ENCODE measurements around the gene WIPI1.
A peak's percentile ranks its signal among the peaks of the same experiment; 100 is the strongest.
"Not testable (repeated sequence)": the region's sequence is repeated elsewhere in the genome, so short reads cannot be mapped to it uniquely, and the experiment has no call there.

WIPI1 gene

DNA sequence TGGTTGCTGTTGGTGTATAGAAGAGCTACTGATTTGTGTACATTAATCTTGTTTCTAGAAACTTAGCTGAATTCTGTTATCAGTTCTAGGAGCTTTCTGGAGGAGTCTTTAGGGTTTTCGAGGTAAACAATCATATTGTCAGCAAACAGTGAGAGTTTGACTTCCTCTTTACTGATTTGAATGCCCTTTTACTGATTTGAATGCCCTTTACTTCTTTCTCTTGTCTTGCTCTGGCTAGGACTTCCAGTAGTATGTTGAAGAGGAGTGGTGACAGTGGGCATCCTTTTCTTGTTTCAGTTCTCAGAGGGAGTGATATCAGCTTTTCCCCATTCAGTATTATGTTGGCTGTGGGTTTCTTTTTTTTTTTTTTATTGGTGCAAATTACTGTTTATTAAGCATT lies 49.6 kb downstream of the WIPI1 start:
- not testable (repeated sequence) for DNase-seq

DNA sequence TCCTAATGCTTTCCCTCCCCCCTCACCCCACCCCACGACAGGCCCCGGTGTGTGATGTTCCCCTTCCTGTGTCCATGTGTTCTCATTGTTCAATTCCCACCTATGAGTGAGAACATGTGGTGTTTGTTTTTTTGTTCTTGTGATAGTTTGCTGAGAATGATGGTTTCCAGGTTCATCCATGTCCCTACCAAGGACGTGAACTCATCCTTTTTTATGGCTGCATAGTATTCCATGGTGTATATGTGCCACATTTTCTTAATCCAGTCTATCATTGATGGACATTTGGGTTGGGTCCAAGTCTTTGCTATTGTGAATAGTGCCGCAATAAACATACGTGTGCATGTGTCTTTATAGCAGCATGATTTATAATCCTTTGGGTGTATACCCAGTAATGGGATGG lies 53.5 kb downstream of the WIPI1 start:
- DNase-seq: not testable (repeated sequence)

DNA sequence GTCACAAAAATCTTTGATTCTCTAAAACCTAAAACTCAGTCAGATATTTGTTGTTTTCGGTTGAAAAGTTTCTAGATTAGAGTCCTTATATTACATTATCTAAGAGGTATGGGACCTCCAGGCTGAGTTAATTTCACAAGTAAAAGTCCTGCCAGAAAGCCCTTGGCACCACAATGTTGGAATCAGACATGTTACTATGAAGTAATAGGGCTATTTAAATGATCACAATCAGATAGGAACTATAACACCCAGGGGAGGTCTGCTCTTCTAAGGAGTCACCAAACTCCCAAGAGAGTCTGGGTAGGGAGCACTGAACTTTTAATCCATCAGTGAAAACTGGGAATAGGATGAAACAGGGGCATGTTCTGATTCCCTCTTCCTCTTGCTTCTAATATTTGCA lies 54.2 kb downstream of the WIPI1 start:
- no peak for DNase-seq

DNA sequence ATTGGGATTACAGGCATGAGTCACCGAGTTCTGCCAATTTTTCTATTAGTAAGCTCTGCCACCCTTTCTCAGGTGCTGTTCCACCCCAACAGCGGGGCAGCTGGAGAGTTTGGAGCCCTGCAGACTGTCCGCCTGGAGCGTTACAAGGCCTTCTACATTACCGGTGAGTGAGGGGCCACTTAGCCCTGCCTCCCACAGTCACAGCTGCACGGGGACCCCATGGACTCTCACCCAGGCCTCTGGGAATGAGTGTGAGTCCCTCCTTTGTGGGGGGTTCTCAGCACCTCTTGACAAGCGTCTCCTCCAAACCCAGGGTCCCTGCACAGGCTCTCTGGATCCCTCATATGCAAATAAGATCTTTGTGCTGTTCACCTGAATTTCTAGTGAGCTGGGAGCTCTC lies 56.0 kb downstream of the WIPI1 start:
- no peak for DNase-seq

DNA sequence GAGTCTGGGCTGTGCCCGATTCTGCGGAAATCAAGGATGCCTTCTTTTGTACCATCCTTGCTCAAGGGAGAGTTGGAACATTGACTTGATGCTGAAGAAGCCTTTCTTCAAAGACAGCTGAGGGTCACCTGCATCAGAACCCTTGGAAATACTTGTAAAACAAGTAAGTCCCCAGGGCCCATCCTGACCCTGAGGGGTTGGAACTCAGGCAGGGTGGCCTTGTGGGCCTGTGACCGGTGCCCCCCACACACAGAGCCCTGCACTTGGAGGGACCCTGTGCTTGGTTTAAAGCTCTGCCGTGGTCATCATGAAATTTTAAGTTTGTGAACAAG lies 56.9 kb downstream of the WIPI1 start:
- DNase-seq: no peak

DNA sequence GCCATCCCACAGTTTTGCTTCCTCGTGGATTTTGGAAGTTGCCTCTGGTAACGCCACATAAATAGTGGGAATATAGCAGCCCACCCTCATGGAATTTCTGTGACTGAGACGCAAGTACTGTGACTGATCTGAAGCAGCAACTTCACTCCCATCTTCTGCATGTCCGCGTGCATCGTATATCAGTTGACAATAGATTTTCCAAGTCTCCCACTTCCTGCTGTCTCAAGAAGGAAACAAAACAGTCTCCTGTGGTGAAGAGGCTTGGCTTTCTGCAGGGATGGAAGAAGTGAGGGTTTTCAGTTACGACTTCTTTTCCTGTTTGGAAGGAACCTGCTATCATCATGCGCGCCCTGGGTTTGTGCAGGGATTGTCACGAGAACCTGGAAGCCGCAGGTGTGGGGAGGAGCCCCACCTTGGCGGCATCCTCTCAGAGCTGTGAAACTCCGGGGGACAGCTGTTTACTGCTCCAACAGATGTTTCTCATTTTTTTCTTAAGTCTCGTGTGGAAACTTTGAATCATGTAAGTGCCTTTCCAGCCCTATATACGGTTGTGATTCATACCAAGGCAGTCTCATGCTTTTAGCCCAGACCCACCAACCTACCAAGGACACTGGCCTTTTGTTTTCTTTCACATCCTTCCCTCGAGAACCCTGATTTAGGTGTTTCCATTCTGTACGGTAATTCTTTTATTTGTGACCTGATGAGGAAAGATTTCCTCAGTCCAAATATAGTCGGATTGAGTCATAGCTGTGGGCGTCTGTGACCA lies 57.5 kb downstream of the WIPI1 start:
- peak; percentile 73 for DNase-seq

DNA sequence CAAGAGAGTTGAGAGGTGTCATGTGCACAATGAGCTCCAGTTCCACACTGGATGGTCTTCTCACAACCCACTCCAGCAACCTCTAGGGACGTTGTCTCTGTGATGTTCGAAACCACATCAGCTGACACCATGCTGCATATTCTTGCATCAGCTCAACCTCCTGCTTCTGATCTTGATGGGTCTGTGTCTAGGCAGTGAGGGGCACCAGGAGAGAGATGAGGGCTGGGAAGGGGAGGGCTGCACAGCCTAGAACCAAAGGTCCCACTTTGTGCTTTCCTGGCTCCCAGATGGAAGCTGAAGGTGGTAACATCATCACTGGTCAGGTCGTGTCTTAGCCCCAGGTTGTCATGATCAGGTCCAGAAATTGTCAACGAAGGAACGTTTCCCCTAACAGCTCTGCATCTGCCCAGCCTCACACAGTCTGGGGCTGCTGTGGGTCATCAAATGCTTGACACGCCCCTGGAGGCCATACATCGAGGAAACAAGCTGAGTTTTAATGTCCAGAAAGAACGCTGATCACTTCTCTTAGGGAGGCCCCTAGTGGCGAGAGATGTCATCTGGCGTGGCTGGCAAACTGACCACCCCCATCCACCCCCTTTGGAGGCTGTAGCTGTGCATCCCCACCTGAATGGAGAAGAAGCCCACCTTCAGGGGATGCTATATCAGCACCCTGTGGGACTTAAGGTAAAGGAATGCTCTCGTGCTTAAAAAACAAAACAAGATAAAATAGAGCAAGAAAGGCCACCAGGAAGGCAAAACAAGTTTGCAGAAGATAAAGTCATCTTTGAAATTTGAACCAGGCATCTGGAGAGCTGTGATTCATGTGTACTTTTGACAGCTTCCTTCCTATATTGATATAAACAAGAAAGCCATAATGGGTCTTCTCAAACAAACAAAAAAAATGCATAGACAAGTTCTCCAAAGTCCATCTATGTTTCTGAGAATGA lies 58.3 kb downstream of the WIPI1 start:
- peak; percentile 37 for DNase-seq

DNA sequence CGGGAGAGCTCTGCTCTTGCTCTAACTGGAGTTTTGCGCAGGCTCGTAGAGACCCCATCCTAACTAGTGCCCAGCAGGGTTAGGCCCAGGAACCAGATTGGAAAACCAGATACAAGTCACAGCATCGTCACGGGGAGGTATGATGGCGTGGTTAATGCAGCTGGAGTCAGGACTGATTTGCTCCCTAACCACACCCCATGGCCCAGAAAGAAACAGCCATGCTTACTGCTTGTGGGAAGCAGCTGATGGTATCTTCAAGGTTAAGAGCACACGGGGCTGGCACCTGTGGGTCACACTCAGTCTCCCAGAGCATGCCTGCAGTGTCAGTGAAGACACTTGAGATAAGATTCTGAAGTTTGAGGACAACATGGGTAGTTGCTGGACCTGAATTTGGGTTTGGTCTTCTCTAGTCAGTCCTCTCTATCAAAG lies 60.2 kb downstream of the WIPI1 start:
- DNase-seq: no peak

DNA sequence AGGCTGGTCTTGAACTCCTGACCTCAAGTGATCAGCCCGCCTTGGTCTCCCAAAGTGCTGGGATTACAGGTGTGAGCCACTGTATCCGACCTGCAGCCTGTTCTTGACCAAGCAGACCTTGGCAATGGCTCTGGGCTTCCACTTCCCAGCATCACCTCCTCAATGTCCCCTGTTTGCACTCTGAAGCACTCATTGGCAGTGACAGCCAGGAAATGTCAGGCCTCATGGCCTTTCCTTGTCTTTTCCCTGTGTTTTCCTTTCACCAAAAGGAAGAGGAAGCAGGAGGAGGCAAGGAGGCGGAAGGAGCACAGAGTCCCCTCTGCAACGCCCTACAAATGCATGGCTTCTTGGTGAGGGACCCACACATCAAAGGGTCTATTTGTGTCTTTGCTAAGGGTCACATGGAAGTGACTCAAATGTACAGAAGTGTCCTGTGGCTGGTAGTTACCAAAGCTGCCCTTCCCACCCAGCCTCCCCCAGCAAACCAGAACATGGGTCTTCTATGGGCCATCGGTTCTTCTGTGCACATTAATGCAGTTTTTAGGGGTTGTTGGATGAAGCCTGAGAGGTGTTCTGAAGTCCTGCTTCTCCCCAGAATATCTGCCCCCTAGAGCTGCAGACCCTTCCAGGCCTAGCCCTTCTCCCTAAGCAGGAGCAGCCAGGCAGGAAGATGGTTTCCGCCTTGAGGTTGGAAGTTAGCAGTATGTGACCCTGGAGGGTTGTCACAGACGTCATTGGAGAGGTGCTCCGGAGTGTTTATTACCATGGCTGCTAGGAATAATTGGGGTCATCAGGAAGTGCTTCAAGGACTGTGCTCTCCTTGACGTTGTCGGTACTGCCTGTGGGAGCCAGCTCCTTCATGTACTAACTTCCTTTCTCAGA lies 60.8 kb downstream of the WIPI1 start:
- no peak for DNase-seq

DNA sequence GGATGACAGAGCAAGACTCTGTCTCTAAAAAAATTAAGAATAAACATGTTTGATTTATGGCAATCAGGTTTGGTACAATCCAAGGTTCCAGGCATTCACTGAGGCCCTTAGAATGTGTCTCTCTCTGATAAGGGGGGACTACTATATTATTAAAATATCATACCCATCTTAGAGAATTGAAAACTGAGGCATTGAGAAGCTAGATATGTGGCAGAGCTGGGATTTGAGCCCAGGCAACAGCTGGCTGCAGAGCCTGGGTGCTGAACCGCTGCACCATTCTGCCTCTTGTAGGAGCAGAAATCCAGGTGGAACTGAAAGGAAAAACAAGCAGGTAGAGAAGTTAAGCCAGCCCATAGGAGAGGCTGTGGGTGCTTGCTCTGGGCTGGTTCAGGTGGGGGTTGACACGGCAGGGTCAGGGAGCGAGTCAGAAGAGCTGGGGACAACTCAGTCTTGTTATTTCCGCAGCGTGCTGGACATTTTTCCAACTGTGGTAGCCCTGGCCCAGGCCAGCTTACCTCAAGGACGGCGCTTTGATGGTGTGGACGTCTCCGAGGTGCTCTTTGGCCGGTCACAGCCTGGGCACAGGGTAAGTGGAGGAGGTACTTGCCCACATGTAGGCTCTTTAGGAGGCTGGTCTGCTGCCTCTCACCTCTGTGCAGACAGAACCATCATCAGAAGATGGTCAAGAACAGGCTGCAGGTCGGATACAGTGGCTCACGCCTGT lies 62.5 kb downstream of the WIPI1 start:
- DNase-seq: no peak

DNA sequence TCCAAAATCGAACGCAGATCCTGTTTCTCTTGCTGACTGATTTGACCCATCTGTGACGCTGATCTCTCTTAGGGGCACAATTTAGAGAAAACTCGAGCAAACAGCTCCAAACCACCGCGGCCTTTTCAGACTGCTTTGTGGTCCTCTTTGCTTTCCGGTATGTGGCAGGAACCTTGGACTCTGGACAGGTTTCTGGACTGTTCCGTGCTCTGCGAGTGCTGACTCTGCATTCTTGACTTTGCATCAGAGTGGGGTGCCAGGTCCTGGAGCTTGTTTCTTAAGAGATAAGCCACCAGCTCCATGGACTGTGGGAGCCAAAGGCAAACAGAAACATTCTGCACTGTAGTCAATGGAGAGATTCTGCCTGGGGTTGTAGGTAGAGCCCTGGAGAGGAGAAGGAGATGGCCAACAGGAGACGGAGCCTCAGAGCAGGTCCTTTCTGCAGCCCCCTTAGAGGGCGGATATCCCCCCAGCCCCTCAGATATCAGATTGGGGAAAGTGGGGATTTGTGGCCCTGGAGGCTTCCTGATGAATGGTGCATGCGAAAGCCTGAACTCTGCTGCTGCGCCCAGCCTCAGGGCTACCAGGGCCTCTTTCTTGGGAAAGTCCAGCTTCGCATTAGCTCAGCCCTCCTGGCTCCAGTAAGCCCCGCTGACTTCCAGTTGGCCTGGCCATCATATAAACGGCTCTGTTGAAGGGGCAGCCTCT lies 65.6 kb downstream of the WIPI1 start:
- DNase-seq: no peak

DNA sequence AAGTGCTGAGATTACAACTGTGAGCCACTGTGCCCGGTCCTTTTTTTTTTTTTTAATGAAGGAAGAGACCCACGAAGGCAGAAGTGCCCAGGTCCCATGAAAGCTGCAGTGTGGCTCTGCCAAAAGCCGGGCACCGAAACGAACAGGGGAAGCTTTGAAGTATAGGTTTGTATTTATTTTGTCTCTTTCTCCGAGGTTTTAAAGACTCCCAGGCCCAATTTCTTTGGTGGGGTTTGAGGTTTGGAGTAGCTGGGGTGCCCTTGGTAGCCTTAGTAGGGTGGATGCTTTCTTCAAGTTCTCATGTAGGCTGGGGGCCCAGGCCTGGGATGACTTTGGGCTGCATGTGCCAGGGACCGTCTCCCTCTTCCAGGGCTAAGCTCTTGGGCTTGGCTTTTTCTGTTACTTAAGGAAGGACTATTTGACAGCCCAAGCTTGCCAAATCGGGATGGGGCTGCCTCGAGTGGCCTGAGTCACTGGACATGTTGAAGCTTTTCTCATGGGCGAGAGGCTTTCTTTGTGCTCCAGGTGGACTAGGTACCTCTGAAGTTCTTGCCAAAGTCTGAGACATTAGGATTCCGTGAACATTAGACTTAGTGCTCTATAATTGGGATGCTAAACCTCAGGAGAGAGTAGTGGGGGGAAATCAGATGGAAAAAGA lies 66.3 kb downstream of the WIPI1 start:
- no peak for DNase-seq

DNA sequence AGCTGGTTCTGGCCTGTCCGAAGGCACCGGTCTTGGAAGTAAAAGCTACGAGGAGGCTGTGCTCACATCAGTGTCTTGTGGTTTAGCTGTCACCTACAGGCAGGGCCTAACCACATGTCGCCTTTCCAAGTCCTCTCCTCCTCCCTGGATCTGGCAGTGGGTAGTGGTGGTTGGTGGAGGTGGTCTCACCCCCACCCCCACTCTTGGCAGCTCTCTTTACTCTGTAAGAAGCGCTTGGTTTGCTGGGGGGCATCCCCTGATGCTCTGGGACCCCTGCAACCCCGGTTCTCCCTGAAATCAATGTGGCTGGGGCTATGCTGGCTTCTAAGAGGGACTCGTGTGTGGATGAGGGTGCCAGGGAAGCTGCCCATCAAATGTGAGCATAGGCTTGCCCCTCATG lies 68.3 kb downstream of the WIPI1 start:
- DNase-seq: no peak

DNA sequence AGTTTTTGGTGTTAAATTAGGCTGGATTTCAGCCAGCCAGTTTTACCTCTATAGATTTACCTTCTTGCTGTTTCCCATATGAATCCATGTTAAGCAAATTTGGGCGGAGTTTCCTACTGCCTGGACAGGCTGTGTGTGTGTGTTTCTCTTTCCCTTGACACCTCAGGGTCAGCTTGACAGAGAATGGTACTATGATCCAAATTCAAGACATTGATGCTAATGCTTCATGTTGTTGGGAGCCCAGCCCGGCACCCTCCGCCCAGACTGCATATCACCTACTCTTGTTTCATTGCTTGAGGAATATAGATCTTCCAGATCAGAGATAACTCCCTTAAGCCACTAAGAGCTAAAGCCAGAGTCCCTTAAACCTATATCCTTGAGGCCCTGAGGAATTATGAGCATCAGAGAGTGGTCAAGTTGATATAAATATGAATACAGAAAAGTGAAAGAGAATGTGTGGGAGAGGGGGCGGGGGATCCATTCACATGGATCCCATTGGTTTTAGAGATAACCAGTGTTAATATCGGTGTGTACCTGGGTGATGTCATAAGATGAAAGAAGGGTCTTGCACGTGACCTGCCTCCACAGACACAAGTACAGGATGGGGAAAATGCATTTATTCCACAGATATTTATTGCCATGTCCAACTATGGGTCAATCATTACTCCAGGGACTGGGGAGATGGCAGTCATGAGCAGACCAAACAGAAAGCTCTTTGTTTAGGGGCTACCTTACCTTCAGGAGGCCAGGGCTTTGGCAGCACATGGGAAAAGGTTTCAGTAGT lies 69.7 kb downstream of the WIPI1 start:
- no peak for DNase-seq

DNA sequence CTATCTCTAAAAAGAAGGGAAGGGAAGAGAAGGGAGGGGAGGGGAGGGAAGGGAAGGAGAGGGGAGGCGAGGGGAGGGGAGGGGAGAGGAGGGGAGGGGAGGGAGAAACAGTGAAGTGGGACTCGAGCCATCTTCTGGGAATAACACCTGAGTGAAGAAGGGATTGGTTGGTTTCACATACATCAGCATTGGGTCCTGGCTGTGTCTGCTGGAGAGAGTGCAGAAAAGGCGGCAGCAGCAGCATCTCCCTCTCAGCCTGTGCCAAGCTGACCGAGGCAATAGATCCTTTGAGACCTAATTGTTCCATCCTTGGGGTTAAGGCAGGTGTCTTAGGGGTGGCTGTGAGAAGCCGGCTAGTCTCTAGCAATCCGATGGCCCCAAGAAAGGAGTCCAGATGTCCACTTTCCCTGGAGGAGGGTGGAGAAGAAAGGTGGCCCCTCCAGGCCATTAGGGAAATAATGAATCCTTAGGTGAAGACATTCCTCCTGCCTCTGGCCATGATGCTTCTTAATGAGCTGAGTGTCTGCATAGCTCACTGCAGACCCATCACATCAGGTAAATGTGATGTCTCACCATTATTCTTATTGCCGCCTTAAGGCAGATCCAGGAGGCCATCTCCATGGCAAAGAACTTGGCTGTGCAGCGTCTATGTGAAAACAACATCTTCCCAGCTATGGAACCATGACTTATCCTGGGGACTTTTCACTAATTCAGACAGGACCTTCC lies 71.6 kb downstream of the WIPI1 start:
- no peak for DNase-seq

DNA sequence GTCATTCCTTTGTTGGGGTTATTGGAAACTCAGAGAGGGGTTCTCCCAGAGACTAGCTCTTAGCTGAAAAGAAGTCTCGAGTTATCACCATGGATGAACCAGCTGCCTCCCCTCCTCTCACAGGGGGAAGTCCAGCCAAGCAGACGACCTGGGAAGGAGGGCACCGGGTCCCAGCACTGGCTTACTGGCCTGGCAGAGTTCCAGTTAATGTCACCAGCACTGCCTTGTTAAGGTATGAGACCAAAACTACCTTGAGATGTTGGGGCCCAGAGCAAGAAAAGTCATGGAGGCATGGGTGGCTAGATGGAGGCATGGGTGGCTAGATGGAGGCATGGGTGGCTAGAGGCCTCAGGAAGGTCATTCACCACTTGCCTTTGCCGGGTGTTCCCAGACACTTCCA lies 72.4 kb downstream of the WIPI1 start:
- DNase-seq: no peak

DNA sequence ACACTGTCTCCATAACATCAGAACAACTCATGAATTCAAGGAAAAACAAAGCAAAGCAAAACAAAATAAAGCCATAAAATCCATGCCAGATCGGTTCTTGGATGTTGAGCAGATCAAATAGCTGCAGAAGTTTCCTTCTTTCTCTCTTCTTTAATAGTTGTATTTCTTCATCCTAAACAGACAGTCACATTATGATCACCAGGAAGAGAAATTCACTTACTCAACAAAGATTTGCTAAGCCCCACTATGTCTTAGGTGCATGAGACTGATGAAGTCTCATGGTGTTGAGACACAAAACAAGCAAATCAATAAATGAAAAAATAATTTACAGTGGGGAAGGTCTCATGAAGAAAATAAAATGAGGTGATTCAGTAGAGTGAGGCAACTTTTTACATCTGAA lies 72.8 kb downstream of the WIPI1 start:
- DNase-seq: no peak

DNA sequence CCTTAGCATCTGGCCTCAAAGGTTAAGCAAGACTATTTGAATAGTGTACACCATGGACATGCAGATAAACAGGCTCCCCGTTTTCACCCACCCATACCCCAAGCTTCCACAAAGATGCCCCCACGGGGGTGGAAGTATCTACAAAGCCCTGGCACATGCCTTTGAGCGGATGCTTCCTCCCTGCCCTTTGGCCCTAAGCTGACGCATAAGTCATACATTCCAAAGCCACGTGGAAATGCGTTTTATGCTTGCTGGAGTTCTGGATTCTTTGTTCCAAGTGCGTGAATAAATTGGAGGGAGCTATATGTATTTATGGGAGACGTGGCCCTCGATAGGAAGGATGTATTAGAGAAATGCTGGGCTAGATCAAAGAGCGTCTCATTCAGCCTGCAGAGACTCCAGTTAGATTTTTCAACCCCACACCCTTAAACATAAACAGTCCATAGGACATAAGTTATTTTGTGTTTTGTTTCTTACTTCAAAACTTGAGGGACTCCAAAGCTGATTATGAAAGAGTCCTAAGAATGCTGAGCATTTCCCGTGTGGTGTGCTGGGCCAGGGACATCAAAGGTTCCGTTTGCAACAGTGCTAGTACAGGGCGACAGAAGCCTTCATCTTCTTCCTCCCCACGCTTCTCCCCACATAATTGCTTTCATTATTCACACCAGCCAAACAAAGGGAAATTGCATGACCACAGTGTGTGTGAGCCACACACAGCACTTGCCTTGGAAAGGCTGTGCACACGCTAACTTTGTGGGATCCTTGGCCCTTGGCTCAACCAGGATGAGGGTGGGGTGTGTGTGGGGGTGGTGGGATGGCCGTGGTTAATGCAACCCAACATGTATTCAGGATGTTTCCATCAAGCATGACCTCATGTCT lies 73.6 kb downstream of the WIPI1 start:
- peak; percentile 9 for DNase-seq

DNA sequence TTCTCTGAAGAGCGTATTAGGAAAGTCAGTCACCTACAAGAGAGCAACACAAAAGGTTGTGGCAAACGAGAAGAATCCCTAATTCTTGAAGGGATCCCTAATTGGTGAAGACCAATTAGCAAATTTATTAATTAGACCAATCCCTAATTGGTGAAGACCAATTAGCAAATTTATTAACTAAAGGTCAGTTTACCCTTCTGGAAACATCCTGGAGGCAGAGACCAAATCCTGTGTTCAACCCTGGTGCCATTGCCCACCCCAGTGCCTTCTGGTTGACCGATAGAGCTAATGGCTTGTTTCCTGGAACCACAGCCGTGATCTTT lies 74.2 kb downstream of the WIPI1 start:
- no peak for DNase-seq

All from activated CD4-positive, alpha-beta T cell treated with anti-CD3 and anti-CD28 coated beads for 48 hours (primary cell).